Right lobe of liver (tissue), 6 donors: ENCODE measurements around the gene PTPRM. TPM values are rescaled to one million over a fixed set of nuclear protein-coding genes. Genes with fewer than 3 reads are reported as not detected.

Experiments used
- ATAC-seq, 4 donors: fragments of 200-7000 bp; cut with Tn5 transposase; one replicate each; pipeline ENCODE4 v1.9.1; 2020; ENCODE audit warnings: mild to moderate bottlenecking in 4 of 4, moderate library complexity in 4 of 4
- DNase-seq, 3 donors: peaks; one replicate each; pipeline ENCODE4 v3.0.0-alpha.2; 2020
- H3K27ac ChIP-seq, 3 donors: fragments of 200-600 bp; one replicate each; pipeline ENCODE4 v1.8.0; 2022
- H3K27me3 ChIP-seq, 2 donors: fragments of 200-600 bp; one replicate each; pipeline ENCODE4 v1.8.0; 2022
- H3K36me3 ChIP-seq, 4 donors: fragments of 200-600 bp; sonication (generic) in 1 of 4; one replicate each; pipeline versions ENCODE4 v1.5.1 to v1.8.0; 2017 to 2022; ENCODE audit warnings: control low read depth in 1 of 4
- H3K4me1 ChIP-seq, 4 donors: fragments of 200-600 bp; sonication (generic) in 1 of 4; one replicate each; pipeline versions ENCODE4 v1.5.1 to v1.8.0; 2017 to 2022; ENCODE audit warnings: control low read depth in 1 of 4
- H3K4me3 ChIP-seq, 3 donors: fragments of 200-600 bp; one replicate each; pipeline ENCODE4 v1.8.0; 2022
- H3K9me3 ChIP-seq, 4 donors: fragments of 200-600 bp; sonication (generic) in 1 of 4; one replicate each; pipeline versions ENCODE4 v1.5.1 to v1.8.0; 2017 to 2022; ENCODE audit warnings: control low read depth in 1 of 4
- POLR2A ChIP-seq: fragments of 450-650 bp; IDR thresholded peaks from one replicate; pipeline ENCODE4 v1.6.1; 2017; ENCODE audit warnings: antibody characterized with exemption, mild to moderate bottlenecking
- WGBS: methylation state at CpG from one replicate; pipeline ENCODE4 v1.1.6; 2018; ENCODE audit warnings: low coverage, low lambda C conversion rate; ENCODE audit not compliant: insufficient coverage; ENCODE audit errors: missing lambda C conversion rate; 5-methylcytosine and 5-hydroxymethylcytosine counted together
- intact Hi-C, 2 donors: fragments of 100-400 bp; cut with DNase I; formaldehyde crosslinking; loops; one replicate each; pipeline versions ENCODE4 v1.11.2 to v1.14.1; 2022
- total RNA-seq, 6 experiments: library from RNA; depleted of rRNA in 2 of 6; stranded (reverse); fragments of >200 nt in 2 of 6; fragmentation: NEBNext Ultra II Directional in 3 of 6; extraction: Animal tissue kit (Norgen Biotek cat#: 25700) in 3 of 6; gene quantifications; one replicate each; pipeline versions ENCODE4 v1.1.0 to v1.2.4, GENCODE V29; 2016 to 2023
- TF ChIP-seq, protein P1 (sequence below), 4 donors: fragments of 200-600 bp in 3 of 4; fragments of 450-650 bp in 1 of 4; IDR thresholded peaks; one replicate each; pipeline versions ENCODE4 v1.5.1 to v1.8.0; 2016 to 2022; ENCODE audit warnings: antibody characterized with exemption in 4 of 4, mild to moderate bottlenecking in 2 of 4
- donor health status: DM: no; HTN: yes; CAD: no.
- donor health status: DM: no; HTN: no; CAD: no.
- donor health status: DM: no; HTN: no; CAD: no.
- donor health status: DM: no; HTN: yes; CAD: no.
- donor health status: DM: no; HTN: yes; CAD: no.

PTPRM gene
- total RNA-seq, 6 experiments from 2014 or later, result 15.1 to 45.7 (median 26.5) TPM

DNA sequence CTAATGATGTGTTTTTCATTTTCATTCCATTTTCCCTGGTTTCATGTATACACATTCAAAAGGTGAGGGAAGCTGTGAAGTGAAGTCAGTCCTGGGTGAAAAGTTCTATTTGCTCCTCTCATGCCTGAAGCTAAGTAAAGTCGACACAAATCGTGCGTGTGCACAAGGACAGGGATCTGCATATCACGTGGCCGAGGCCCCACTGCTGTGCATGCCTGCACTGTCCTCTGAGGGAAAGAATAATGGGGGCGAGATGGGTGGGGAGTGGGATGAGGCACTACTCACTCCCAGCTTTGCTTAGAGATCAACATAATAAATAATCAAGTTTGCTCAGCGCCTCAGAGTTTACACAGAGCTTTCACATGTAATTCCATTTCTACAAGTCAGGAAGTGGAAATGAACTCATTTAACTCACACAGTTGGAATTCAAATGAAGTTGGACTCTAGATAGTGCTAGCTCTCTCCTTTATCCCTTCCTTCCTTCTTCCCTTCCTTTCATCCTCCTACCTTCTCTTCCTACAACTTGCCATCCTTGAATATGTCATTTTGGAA, 5.1 kb upstream of the PTPRM start:
- no peak for TF ChIP-seq POLR2A
- TF ChIP-seq, protein P1, sequence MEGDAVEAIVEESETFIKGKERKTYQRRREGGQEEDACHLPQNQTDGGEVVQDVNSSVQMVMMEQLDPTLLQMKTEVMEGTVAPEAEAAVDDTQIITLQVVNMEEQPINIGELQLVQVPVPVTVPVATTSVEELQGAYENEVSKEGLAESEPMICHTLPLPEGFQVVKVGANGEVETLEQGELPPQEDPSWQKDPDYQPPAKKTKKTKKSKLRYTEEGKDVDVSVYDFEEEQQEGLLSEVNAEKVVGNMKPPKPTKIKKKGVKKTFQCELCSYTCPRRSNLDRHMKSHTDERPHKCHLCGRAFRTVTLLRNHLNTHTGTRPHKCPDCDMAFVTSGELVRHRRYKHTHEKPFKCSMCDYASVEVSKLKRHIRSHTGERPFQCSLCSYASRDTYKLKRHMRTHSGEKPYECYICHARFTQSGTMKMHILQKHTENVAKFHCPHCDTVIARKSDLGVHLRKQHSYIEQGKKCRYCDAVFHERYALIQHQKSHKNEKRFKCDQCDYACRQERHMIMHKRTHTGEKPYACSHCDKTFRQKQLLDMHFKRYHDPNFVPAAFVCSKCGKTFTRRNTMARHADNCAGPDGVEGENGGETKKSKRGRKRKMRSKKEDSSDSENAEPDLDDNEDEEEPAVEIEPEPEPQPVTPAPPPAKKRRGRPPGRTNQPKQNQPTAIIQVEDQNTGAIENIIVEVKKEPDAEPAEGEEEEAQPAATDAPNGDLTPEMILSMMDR (IDR thresholded peaks at IDR 0.05), result no peak
- peaks cover 0 to 5% (median 2%) of the 10 kb centered on the region in 4 donors for H3K4me1 ChIP-seq
- intact Hi-C loops, result loop anchor here in 1 of 2 donors (10.0 kb wide), 1 partner anchor 193 kb away; no protein-coding TSS in a partner anchor
- ATAC-seq, result no peak
- H3K27me3 ChIP-seq, result no peaks in the 10 kb centered on the region
- no peak overlapping the region for H3K27ac ChIP-seq
- no peaks in the 10 kb centered on the region for H3K9me3 ChIP-seq
- no peaks in the 10 kb centered on the region for H3K36me3 ChIP-seq
- H3K4me3 ChIP-seq, result no peak overlapping the region
- WGBS, result 45% methylated on average over 7 of the region's 7 CpGs
- DNase-seq, result no peak

DNA sequence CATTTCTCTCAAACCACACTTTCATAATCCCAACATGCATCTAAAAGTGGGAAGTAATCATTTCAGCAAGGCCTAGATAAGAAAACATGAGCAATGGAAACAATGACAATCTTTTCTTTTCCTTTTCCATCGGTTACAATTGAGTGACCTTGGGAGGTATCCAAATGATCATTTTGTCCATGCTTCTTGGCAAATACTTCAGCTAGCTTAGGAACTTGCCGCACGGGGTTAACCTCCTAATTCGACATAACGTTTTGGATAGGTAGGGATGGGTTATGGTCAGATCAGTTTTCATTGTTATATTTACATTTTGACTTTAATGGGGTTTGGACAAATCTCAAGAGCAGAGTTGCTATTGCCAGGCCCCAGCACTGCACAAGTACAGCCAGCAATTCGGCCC, 4.6 kb upstream of the PTPRM start:
- ATAC-seq (no peak), DNase-seq (no peak)
- H3K4me3 ChIP-seq, result no peak overlapping the region
- peaks cover 0 to 5% (median 2%) of the 10 kb centered on the region in 4 donors for H3K4me1 ChIP-seq
- 81% methylated on average over 6 of the region's 6 CpGs for WGBS
- intact Hi-C loops, result loop anchor here in 1 of 2 donors (10.0 kb wide), 1 partner anchor 192 kb away; no protein-coding TSS in a partner anchor
- H3K27me3 ChIP-seq, result no peaks in the 10 kb centered on the region
- H3K27ac ChIP-seq, result no peak overlapping the region
- TF ChIP-seq, protein P1 (IDR thresholded peaks at IDR 0.05), result no peak
- no peak for TF ChIP-seq POLR2A
- no peaks in the 10 kb centered on the region for H3K9me3 ChIP-seq
- no peaks in the 10 kb centered on the region for H3K36me3 ChIP-seq

DNA sequence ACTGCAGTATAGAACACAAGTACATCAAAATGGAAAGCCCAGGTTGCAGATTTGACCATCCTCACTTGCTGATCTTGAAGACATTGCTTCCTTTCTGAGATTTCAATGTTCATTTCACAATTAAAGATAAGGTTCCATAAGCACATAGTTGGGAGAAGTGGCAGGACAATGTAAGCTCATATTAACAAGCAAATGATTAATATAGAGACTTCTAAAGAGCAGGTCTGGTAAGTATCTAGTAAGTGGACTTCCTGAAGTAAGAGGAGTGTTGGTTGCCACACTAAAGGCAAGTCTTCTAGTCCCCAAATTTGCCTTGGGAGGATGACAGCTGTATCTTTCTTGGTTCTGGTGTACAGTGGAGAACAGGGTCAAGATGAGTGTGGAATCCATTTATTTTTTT, 1.4 kb upstream of the PTPRM start:
- DNase-seq (no peak), ATAC-seq (no peak)
- TF ChIP-seq POLR2A, result no peak
- TF ChIP-seq, protein P1 (IDR thresholded peaks at IDR 0.05), result no peak
- H3K36me3 ChIP-seq, result no peaks in the 10 kb centered on the region
- no peak overlapping the region for H3K4me3 ChIP-seq
- H3K27me3 ChIP-seq, result no peaks in the 10 kb centered on the region
- H3K4me1 ChIP-seq, result peaks cover 0 to 5% (median 2%) of the 10 kb centered on the region in 4 donors
- H3K27ac ChIP-seq, result peak overlapping the region in 2 of 3 donors; percentile 92 to 96
- H3K9me3 ChIP-seq, result no peaks in the 10 kb centered on the region
- intact Hi-C loops, result loop anchor here in 1 of 2 donors (10.0 kb wide), 1 partner anchor 189 kb away; no protein-coding TSS in a partner anchor

DNA sequence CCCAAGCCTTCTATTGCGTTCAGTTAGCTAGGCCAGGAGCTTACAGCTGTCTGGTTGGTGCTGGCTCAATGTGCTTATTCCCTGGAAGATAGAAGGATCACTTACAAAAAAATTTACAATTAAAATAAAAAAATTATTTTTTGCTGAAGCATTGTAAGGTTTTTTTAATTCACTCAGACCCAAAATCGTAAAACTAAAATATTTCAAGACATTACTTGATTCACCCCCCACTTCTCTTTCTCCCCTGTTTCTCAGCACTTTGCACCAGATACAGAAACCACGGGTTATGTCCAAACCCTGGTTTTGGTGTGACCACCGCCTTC, 911 bp upstream of the PTPRM start:
- Histone ChIP-seq H3K4me1 (peaks cover 0 to 5% (median 2%) of the 10 kb centered on the region in 4 donors), H3K27ac (peak overlapping the region; percentile 92 to 96 (median 94)), H3K27me3 (no peaks in the 10 kb centered on the region), H3K36me3 (no peaks in the 10 kb centered on the region), H3K9me3 (no peaks in the 10 kb centered on the region), H3K4me3 (peak overlapping the region; percentile 59 to 76 (median 68))
- DNase-seq (no peak), ATAC-seq (no peak)
- intact Hi-C loops, result loop anchor here in 1 of 2 donors (10.0 kb wide), 1 partner anchor 189 kb away; no protein-coding TSS in a partner anchor
- TF ChIP-seq, protein P1 (IDR thresholded peaks at IDR 0.05), result no peak
- TF ChIP-seq POLR2A, result no peak
- 11% methylated on average over 4 of the region's 4 CpGs for WGBS
